ENCODE measurements around the gene DUXA.
"Not testable (repeated sequence)": the region's sequence is repeated elsewhere in the genome, so short reads cannot be mapped to it uniquely, and the experiment has no call there.

DUXA gene

DNA sequence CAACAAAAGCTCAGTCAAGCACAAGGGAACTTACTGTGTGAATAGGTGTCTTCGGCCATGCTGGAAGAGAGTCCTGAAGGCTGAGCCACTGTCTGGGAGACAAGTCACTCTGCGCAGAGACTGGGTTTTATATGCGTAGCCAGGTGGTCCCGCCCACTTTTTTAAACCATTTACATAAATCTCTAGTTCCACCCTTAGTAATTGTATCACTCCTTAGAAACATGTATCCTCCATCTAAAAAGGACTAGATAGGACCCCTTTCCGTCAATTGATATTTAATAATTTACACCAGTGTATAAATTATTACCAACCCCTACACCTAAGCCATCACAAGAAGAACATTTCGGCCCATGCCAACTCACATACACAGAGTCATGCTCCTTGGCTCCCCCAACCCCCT lies at the start of gene DUXA:
Gene DUXA (minus strand): TSS at position 101 of the 400 bp plus-strand sequence. CDS start 42 bp downstream, at position 59.
- no peak for DNase-seq

DNA sequence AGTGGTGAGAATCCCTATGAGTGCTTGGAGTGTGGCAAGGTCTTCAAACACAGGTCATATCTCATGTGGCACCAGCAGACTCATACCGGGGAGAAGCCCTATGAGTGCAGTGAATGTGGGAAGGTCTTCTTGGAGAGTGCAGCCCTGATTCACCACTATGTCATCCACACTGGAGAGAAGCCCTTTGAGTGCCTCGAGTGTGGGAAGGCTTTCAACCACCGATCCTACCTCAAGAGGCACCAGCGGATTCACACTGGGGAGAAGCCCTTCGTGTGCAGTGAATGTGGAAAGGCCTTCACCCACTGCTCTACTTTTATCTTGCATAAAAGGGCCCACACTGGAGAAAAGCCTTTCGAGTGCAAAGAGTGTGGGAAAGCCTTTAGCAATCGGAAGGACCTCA lies 44.8 kb upstream of the DUXA start:
- no peak for DNase-seq

DNA sequence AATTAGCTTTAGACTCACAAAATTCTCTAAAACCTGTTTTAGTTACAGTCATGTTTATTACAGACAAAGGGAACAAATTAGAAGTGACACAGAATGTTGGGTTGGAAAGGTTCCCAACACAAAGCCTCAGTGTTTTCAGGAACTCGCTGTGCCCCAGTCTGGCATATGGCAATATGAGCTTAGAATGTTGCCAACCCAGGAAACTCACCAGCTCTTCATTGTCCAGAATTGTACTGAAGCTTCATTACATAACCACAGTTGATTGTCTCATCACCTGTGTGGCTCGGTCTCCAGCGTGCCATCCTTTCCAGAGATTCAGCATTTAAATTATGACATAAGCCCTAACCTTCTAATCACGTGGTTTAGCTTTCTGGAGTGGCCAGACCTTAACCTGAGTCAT lies 43.1 kb upstream of the DUXA start:
- DNase-seq = no peak

DNA sequence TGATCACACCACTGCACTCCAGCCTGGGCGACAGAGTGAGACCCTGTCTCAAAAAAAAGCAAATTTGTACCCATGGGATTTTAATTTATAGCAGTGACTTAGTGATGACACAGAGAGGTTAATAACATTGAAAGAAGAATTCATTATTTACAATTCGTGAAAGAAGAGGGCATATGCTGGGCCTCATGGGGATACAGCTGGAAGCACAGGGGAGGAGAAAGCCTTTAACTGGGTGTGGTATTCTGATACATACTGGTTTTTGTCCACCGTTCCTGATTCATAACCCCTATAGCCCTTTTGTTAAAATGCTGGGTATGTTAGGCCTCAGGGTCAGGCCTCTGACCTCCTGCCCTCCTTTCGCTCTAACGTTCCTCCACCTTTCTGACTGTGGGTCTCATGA lies 34.9 kb upstream of the DUXA start:
- no peak for DNase-seq

DNA sequence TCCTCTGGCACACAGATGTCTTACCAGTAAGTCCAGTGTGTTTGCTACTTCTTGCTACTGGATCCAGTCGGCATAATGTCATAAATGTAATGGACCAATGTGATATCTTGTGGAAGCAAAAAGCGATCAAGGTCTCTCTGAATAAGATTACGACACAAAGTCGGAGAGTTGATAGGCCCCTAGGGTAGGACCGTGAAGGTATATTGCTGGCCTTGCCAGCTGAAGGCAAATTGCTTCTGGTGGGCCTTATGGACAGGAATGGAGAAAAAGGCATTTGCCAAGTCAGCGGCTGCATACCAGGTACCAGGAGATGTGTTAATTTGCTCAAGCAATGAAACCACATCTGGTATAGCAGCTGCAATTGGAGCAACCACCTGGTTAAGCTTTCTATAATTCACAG lies 30.6 kb upstream of the DUXA start:
- DNase-seq = not testable (repeated sequence)

DNA sequence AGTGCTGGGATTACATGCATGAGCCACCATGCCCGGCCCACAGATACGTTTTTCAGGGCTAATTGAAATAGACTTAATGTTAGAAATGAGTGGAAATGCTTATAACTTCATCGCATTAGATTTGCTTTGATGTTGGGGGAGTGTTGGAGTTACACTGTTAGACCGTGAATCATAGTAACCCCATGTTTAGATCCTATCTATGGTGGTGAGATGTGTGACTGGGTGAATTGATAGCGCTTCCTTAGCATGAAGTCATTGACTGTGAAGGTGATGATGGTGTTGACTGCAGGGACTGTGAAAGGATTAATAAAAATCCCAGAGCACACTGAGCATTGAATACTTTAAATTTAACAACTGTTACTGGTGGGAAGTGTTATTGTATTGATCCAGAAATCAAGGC lies 25.7 kb upstream of the DUXA start:
- no peak for DNase-seq

DNA sequence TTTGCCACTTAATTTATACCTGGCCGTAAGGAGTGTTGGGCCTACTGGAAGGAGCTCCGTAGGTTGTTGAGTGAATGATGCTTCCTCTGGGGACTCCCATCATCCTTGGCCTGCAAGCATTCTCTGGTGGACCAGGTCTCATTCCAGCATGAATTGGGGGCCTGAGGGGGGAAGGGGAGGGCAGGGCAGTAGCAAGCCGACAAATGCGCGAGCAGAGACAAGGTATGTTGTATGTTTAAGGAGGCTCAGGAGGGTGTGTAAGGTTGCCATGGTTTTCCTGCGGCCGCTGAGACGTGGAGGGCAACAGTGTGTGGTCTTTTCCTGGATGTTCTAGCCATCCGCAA lies 24.8 kb upstream of the DUXA start:
- no peak for DNase-seq

DNA sequence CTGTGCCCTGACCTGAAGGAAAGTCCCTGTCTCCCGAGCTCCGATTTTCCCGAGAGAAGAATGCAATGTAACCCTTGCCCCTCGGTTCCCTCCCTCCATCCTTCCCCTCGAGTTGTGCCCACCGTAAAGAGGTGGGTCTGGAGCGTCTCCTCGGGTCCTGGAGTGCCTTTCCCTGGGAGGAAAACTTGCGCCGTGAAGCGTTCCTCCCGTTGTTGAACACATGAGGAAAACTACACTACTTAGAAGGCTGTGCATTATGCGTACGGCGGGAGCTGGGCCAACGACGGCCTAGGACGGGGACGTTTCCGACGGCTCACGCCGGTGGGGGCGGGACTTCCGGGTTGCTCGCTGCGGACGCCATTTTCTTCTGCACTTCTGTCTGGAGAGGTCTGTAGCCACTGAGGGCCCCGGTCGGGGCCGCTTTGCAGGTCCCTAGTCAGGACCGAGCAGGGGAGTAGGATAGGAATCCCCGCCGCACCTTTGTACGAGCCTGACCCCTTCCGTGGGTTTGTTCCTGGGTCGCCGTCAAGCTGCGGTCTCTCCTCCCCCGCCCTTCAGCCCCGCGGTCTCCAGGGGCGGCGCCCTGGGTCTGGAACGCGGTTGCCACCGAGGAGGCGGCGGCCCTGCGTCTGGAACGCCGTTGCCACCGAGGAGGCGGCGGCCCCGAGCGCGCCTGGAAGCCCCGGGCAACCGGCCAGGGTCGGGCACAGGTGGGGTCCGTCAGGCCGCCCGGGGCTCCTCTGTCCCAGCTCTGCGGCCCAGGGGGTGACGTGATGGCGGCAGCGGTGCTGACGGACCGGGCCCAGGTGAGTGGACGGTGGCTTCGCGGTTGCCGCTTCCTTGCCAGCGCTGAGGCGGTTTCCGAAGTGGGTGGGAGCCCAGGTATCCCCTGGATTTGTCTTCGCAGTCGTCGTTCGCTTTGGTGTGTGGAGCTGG lies 24.1 kb upstream of the DUXA start, which contains the start of gene ZNF264:
Gene ZNF264 (plus strand): TSS at position 360 of the 936 bp plus-strand sequence. CDS start 414 bp downstream, at position 774.
- no peak for DNase-seq

DNA sequence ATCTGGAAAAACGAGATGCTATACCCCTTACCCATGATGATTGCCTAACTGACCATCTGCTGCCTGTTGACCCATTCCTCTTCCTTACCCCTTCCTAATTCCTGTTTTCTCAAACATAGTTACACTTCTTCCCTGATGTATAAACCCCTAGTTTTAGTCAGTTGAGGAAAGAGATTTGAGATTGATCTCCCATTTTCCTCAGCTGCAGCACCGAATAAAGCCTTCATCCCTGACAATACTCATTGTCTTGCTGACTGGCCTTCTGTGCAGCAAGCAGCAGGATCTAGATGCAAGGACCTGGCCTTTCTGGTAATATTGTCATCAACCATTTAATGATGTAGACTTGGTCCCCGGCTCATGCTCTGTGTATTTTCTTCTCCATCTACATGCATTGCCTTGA lies 23.0 kb upstream of the DUXA start:
- no peak for DNase-seq

DNA sequence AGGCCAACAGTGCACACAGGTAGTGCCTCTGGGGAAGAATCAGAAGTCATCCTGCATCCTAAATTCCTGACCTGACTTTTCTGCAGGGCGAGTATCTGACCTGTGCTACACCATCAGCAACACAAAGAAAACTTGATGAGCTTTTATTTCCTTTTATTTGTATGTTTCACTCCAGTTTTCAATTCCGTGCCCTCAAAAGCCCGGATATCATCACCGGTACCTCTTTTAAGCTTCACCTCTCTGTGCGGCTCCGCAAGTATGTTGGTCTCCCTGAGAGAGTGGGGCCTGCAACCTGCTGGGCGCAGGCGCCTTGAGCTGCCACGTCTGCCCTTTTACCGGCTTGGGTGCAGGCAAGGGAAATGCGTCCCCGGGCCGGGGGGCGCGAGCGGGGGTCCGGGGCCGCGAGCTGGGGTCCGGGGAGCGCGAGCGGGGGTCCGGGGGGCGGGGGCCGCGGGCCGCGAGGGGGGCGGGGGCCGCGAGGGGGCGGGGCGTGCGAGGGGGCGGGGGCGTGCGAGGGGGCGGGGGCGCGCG lies 4.3 kb upstream of the DUXA start:
- DNase-seq = no peak

DNA sequence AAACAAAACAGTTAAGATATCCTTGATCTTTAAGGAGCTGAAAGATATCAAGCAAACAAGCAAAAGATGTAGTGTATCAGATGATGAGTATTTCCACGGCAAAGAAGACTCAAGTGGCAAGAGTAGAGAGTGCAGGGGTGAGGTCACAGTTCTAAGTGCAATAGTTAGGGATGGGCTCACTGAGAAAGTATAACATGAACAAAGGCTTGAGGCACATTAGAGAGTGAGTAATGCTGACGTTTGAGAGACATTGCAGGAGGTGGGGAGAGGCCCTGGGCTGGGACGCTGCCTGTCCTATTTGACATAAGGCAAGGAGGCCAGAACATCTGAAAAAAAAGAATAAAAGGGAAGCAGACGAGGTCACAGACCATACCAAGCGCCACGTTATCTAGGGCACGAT lies 1.4 kb downstream of the DUXA start:
- DNase-seq = no peak

DNA sequence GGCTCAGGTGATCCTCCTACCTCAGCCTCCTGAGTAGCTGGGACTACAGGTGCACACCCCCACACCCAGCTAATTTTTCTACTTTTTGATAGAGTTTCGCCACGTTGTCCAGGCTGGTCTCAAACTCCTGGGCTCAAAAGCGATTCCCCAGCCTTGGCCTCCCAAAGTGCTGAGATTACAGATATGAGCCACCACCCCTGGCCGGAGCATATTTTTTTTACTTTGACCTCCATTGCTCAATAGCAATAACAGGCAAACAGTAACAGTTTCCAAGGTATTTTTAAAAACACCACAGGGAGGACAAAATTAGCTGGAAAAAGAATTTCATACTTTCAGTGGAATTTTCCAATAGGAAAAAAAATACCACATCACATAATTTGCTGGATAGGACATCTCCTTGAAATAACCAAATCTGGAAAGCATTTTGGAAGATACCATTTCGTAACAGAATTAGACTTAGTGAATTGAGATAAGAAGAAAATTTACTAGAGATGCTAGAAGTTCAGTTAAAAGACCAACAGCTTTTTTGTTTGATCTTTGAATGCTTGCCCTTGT lies 5.2 kb downstream of the DUXA start:
- DNase-seq = no peak

DNA sequence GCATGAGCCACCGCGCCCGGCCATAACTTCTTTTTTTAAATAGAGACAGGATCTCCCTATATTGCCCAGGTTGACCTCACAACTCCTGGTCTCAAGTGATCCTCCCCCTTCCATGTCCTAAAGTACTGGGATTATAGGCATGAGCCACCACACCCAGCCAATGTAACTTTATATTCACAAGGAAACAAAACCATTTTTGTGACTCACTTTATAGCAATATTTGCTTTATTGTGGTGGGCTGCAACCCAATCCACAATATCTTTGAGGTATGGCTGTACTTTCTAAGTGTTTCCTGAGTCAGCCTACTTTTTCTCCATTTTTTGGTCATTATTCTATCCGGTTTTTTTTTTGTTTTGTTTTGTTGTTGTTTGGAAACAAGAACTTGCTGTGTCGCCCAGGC lies 14.4 kb downstream of the DUXA start:
- no peak for DNase-seq

DNA sequence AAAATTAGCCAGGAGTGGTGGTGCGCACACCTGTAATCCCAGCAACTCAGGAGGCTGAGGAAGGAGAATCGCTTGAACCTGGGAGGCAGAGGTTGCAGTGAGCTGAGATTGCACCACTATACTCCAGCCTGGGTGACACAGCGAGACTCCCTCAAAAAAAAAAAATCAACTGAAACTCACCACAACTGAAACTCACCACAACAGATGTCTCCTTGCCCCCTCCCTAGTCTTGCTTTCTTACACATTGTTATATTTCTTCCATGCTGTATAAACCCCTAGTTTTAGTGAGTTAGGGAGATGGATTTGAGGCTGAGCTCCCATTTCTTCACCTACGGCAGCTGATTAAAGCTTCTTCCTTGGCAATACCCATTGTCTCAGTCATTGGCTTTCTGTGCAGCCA lies 25.6 kb downstream of the DUXA start:
- DNase-seq = no peak

DNA sequence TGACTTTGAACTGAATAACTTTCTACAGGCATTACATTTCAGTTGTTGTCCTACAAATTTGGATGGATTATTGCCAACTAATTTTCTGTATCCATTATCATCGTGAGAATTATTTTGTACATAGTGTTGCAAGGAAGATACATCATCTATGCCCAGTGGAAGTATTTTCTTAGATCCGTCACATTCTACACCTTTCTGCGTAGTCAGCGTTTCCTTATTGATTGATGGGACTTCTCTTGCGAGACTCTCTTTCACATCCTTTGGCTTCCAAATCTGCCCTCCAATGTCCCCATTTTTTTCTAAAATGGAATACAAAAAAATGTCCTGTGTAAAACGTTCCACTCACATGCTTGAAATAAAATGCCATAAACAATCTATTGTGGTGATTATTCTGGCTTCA lies 31.5 kb downstream of the DUXA start:
- no peak for DNase-seq

DNA sequence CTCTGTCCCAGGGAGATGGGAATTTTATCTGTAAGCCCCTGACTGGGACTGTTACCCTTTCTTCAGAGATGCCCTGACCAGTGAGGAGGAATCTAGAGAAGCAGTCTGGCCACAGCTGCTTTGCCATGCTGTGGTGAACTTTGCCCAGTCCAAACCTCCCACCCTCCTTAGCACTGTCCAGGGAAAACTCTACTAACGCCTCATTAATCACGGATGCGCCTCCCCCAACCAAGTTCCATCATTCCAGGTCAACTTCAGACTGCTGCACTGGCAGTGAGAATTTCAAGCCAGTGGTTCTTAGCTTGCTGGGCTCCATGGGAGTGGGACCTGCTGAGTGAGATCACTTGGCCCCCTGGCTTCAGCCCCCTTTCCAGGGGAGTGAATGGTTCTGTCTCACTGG lies 39.9 kb downstream of the DUXA start:
- not testable (repeated sequence) for DNase-seq

DNA sequence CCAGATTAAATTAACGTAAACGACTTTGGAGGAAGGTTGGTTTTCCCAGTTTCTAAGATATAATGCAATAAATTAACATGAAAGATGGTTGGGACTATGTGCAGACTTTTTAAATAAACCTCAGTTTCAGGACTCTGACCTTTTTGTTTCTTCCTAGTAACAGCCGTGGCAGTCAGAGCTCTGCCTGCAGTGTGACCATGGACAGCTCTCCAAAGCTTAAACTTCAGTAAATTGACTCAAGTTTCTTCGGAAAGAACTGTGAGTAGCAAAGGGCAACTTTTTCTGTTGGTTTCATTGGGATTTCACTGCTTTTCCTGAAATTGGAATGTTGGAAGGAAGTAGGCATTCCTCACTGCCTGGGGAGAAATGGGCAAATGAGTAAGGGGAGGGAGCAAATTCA lies 43.4 kb downstream of the DUXA start:
- DNase-seq = no peak

DNA sequence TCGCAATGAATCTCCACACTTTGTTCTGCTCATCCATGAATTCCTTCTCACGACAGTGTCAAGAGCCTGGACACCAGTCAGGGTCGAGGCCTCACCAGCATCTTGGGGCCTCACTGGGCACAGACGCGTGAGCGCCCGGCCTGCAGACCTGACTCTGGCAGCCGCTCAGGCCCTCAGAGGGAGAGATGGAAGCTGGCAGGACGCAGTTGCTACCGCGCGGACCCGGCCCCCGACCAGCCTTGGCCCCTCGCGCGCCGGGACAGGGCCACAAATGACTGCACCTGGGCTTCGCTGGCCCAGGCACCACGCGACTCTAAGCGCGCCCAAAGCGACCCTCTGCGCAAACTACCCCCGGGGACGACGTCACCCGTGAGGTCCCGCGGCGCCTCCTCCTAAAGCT lies 48.4 kb downstream of the DUXA start:
- DNase-seq = no peak

DNA sequence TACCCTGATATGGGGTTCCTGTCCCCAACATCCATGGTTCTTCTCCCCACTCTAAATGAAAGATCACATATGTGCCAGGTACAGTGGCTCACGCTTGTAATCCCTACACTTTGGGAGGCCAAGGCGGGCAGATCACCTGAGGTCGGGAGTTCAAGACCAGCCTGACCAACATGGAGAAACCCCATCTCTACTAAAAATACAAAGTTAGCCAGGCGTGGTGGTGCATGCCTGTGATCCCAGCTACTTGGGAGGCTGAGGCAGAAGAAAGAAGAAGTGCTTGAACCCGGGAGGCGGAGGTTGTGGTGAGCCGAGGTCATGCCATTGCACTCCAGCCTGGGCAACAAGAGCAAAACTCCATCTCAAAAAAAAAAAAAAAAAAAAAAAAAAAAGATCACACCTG lies 53.8 kb downstream of the DUXA start:
- DNase-seq = not testable (repeated sequence)

DNA sequence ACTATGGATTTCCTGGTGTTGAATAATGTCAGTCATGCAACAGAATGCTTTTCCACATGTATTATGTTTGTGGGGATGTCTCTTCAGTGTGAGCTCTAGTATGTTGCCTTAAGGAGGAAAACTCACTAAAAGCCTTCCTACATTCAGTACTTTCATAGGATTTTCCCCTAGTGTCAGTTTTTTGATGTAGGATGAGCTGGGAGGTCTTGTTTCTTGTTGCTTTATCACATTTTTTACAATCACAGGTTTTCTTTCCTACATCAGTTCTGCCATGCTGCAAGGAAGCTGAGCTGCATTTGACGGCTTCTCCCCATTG lies 56.0 kb downstream of the DUXA start:
- DNase-seq = no peak

DNA sequence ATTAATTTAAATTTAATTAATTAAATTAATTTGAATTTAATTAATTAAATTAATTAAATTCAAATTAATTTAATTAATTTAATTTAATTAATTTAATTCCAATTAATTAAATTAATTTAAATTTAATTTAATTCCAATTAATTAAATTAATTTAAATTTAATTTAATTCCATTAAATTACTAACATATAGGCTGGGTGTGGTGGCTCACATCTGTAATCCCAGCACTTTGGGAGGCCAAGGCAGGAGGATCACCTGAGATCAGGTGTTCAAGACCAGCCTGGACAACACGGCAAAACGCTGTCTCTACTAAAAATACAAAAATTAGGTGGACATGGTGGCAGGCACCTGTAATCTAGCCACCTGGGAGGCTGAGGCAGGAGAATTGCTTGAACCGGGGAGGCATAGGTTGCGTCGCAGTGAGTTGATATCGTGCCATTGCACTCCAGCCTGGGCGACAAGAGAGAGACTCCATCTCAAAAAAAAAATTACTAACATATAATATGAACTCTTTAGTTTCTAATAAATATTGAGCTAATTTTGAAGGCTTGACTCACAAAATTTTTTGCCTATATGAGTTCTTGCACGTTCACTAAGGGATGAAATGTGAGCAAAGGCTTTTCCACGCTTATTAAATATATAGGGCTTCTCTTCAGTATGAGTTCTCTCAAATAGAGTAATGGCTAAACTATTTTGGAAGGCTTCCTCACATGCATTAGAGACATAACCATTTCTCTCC lies 56.5 kb downstream of the DUXA start:
- DNase-seq = no peak

DNA sequence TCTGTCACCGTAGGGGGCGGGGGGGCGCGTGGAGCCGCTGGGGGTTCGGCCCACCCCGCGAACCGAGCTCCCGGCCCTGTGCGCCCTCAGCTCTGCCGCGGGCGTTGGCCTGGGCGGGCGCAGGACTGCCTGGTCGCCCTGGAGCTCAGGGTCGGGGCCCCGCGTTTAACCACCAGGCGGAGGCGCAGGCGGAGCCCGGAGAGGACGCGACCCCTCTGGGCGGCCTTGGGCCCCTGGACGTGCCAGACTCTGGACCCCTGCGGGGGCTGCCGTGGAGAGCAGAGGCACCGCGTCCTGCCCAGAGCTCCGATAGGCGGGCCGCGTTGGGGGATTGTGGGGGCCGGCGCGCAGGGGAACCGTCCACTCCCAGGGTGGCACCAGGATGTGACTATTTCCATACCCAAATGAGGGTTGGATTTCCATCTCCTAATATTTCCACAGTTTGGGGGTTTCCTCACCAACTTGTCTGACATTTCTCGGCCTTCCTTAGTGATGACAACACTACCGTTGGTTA lies 60.5 kb downstream of the DUXA start:
- DNase-seq = no peak

DNA sequence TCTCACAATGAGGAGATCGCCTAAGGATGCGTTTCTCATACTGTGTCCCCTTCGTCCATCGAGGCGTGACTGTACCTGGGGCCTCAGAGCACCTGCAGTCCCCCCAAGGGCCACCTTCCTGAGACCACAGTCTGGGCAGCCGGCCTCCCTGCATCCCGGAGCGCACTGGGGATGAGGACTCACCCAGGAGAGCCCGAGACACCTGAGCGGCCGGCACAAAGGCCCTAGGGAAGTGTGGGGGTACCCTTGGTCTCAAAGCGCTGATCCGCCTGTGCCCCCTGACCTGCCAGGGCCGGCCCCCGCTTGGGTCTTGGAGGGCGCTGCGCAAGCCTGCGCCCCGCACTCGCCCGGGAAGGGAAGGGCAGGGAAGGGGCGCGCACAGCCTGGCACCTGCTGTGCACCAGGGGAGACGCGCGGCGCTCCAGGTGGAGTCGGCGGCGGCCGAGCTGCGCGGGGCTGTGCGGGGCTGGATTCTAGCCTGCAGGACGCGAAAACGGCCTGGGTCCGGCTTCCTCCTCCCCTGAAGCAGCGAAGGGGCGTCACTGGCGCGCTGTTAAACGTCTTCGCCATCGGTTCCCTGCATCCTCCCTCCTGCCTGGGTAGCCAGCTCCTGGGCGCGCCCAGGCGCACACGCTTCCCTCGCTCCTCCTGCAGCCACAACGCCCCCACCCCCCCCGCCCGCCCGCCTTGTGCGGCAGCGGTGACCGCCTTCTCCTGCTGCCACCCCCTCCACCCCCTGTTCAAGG lies 61.1 kb downstream of the DUXA start:
- no peak for DNase-seq
